Ishikawa (cell line): Measurements from ENCODE around the gene SKIC2.

Source experiments
- CEBPB ChIP-seq: IDR thresholded peaks from 2 replicates; pipeline ENCODE4 v1.6.1; 2012
- EGR1 ChIP-seq: IDR thresholded peaks from 2 replicates; pipeline ENCODE4 v1.6.1; 2012
- EP300 ChIP-seq: IDR thresholded peaks from 2 replicates; pipeline ENCODE4 v1.6.1; 2012; ENCODE audit warnings: borderline replicate concordance
- FOXM1 ChIP-seq: IDR thresholded peaks from 2 replicates; pipeline ENCODE4 v1.6.1; 2012; ENCODE audit warnings: low read depth, borderline replicate concordance
- RAD21 ChIP-seq: IDR thresholded peaks from 2 replicates; pipeline ENCODE4 v1.6.1; 2012; ENCODE audit warnings: low read depth
- TAF1 ChIP-seq: IDR thresholded peaks from 2 replicates; pipeline ENCODE4 v1.6.1; 2012; ENCODE audit warnings: low read depth, mild to moderate bottlenecking
- TEAD4 ChIP-seq: IDR thresholded peaks from 2 replicates; pipeline ENCODE4 v1.6.1; 2012
- TF ChIP-seq, protein P1 (sequence below): IDR thresholded peaks from 2 replicates; pipeline ENCODE4 v1.6.1; 2012; ENCODE audit warnings: low read depth, mild to moderate bottlenecking
- TF ChIP-seq, protein P2 (sequence below): IDR thresholded peaks from 2 replicates; pipeline ENCODE4 v1.6.1; 2012

GRCh38 chr6:31945507-31946369 lies 13.2 kb upstream of the SKIC2 start, which contains the start of gene CFB:
- TF ChIP-seq EP300 (no peak), EGR1 (no peak), FOXM1 (no peak), CEBPB (no peak), RAD21 (no peak), TAF1 (no peak), TEAD4 (no peak)
- TF ChIP-seq, protein P1, sequence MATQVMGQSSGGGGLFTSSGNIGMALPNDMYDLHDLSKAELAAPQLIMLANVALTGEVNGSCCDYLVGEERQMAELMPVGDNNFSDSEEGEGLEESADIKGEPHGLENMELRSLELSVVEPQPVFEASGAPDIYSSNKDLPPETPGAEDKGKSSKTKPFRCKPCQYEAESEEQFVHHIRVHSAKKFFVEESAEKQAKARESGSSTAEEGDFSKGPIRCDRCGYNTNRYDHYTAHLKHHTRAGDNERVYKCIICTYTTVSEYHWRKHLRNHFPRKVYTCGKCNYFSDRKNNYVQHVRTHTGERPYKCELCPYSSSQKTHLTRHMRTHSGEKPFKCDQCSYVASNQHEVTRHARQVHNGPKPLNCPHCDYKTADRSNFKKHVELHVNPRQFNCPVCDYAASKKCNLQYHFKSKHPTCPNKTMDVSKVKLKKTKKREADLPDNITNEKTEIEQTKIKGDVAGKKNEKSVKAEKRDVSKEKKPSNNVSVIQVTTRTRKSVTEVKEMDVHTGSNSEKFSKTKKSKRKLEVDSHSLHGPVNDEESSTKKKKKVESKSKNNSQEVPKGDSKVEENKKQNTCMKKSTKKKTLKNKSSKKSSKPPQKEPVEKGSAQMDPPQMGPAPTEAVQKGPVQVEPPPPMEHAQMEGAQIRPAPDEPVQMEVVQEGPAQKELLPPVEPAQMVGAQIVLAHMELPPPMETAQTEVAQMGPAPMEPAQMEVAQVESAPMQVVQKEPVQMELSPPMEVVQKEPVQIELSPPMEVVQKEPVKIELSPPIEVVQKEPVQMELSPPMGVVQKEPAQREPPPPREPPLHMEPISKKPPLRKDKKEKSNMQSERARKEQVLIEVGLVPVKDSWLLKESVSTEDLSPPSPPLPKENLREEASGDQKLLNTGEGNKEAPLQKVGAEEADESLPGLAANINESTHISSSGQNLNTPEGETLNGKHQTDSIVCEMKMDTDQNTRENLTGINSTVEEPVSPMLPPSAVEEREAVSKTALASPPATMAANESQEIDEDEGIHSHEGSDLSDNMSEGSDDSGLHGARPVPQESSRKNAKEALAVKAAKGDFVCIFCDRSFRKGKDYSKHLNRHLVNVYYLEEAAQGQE = no peak
- TF ChIP-seq, protein P2, sequence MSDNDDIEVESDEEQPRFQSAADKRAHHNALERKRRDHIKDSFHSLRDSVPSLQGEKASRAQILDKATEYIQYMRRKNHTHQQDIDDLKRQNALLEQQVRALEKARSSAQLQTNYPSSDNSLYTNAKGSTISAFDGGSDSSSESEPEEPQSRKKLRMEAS = no peak
